H54 (cell line): ENCODE data around the gene DCST2.

Source experiments
- DNase-seq: peaks from one replicate; pipeline ENCODE4 v3.0.0; 2011; ENCODE audit warnings: low spot score, mixed read lengths; ENCODE audit not compliant: insufficient read length
- FAIRE-seq: peaks from 3 replicates; lab custom pipeline; 2011; peaks lifted over from hg19 to GRCh38; lab: Jason Lieb, UNC
- POLR2A ChIP-seq: IDR thresholded peaks from 2 replicates; pipeline ENCODE4 v1.6.1; 2011; ENCODE audit warnings: low read depth, mild to moderate bottlenecking, low read length

DCST2 gene

GRCh38 chr1:155073377-155074242 is 40.0 kb upstream of the DCST2 start:
- no peak for TF ChIP-seq POLR2A
- FAIRE-seq: no peak
- no peak for DNase-seq

- no peak for TF ChIP-seq POLR2A
- FAIRE-seq: no peak
- no peak for DNase-seq
Observed at GRCh38 chr1:155072531-155073289, 39.1 kb upstream of the DCST2 start.

- FAIRE-seq (no peak), DNase-seq (no peak)
- TF ChIP-seq POLR2A: no peak
Observed at GRCh38 chr1:155071701-155072100, 38.1 kb upstream of the DCST2 start.

- DNase-seq (no peak), FAIRE-seq (no peak)
- TF ChIP-seq POLR2A: no peak
Observed at GRCh38 chr1:155070721-155071569, 37.4 kb upstream of the DCST2 start.

- no peak for TF ChIP-seq POLR2A
- DNase-seq (no peak), FAIRE-seq (no peak)
Observed at GRCh38 chr1:155070158-155070621, 36.6 kb upstream of the DCST2 start.

GRCh38 chr1:155069551-155070157 is 36.1 kb upstream of the DCST2 start:
- TF ChIP-seq POLR2A: no peak
- DNase-seq (no peak), FAIRE-seq (no peak)

- DNase-seq (no peak), FAIRE-seq (no peak)
- no peak for TF ChIP-seq POLR2A
Observed at GRCh38 chr1:155068599-155068998, 35.0 kb upstream of the DCST2 start.

GRCh38 chr1:155066777-155067176 is 33.2 kb upstream of the DCST2 start:
- DNase-seq: no peak
- no peak for FAIRE-seq
- no peak for TF ChIP-seq POLR2A

- TF ChIP-seq POLR2A: no peak
- FAIRE-seq: no peak
Observed at GRCh38 chr1:155064832-155065429, 31.4 kb upstream of the DCST2 start.

GRCh38 chr1:155064111-155064831 is 30.7 kb upstream of the DCST2 start:
- DNase-seq: no peak
- TF ChIP-seq POLR2A: no peak
- no peak for FAIRE-seq

More at GRCh38 chr1:155064832-155065429, 31.4 kb upstream of the DCST2 start:
- DNase-seq: no peak

- DNase-seq (peak; percentile 87), FAIRE-seq (no peak)
- peak; percentile 79 for TF ChIP-seq POLR2A
Observed at GRCh38 chr1:155063550-155064110, 30.0 kb upstream of the DCST2 start, which contains the start of gene EFNA4. EFNA4 (plus strand) TSS chr1:155063740; CDS start chr1:155063824, 84 bp downstream.
